H54 (cell line): ENCODE data around the gene GAK.

Experiments used
- DNase-seq: peaks from one replicate; pipeline ENCODE4 v3.0.0; 2011; ENCODE audit warnings: low spot score, mixed read lengths; ENCODE audit not compliant: insufficient read length
- FAIRE-seq: peaks from 3 replicates; lab custom pipeline; 2011; peaks lifted over from hg19 to GRCh38; lab: Jason Lieb, UNC
- POLR2A ChIP-seq: IDR thresholded peaks from 2 replicates; pipeline ENCODE4 v1.6.1; 2011; ENCODE audit warnings: low read depth, mild to moderate bottlenecking, low read length

GAK gene

DNA sequence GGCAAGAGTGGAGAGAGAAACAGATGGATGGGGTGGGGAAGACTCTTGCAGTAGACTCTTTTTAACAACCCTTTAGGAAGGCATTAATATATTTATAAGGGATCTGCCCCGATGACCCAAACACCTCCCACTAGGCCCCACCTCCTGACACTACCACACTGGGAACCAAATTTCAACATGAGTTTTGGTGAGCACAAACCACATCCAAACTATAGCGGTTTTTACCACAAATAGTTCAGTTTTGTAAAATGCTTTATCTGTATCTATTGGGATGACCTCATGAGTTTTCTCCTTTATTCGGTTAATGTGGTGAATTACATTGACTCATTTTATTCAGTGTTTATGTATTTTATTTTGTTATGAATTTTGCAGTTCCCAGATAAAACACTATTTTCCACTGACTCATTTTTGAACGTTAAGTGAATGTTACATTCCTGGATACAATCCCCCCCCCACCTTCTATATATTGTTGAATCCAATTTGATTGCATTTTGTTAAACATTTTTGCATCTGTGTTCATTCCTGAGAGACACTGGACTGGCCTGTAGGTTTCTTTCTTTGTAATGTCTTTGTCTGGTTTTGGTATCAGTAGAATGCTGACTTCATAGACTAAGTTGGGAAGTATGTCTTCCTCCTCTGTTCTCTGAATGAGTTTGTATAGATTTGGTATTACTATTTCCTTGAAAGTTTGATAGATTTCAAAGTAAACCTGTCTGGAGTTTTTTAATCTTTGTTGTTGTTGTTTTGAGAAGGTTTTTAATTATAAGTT lies 92.3 kb downstream of the GAK start:
- TF ChIP-seq POLR2A, result no peak
- FAIRE-seq, result no peak
- no peak for DNase-seq

DNA sequence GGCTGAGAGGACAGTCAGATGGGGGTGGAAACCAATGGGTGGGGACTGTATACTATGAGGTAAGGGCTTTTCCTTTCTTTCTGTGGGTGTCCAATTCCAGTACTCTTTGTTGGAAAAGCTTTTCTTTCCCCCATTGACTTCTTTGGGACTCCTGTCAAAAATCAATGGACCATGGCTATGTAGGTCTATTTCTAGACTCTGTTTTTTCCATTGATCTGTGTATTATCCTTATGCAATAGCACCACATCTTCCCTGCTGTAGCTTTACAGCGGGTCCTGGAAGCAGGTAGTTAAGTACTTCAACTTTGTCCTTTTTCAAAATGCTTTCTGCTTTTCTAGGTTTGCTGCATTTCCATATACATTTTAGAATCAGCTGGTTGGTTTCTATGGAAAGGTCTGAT lies 94.3 kb downstream of the GAK start:
- TF ChIP-seq POLR2A, result no peak
- DNase-seq (no peak), FAIRE-seq (no peak)

DNA sequence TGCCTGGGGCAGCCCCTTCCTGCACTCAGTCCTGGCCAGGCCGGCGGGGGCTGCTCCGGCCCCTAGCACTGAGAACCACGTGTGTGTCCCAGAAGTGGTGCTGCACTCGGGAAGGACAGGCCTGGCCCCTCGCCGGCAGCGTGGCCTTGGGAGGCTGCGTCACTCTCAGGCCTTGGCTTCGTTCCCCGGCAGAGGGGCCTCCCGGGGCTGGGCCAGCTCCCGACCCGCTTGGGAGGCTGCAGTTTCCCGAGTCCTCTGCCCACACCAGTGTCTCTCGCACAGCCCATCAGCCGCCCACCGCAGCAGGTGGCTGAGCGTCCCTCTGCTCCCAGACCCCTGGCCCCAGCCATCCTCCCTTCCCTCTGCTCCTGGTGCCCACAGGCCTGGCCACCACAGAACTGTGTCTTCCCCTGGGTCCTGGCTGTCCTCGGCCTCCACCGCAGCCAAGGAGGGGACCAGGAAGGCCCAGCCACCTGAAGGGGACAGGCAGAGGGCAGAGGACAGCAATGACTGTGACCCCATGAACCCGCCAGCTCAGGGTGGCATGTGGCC lies 95.3 kb downstream of the GAK start:
- FAIRE-seq, result no peak
- no peak for DNase-seq
- TF ChIP-seq POLR2A, result no peak

DNA sequence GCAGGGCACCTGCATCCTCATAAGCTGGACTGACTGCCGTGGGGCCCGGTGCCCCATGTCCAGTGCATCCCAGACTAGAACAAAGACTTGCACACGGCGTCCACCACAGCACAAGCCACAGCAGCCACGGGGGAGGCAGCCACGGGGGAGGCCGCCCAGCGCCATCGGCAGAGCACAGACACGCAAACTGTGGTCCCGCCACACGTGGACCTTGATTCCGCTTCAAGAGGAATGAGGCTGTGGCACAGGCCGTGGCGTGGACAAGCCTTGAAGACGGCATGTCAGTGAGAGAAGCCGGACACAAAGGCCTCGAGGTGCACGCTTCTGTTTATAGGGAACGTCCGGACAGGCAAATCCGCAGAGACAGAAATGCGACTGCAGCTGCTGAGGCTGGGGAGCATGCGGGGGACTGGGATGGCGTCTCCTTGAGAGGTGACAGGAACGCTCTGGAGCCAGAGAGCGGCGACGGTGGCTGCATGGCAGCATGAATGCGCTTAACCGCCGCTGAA lies 96.1 kb downstream of the GAK start:
- no peak for TF ChIP-seq POLR2A
- FAIRE-seq, result no peak

DNA sequence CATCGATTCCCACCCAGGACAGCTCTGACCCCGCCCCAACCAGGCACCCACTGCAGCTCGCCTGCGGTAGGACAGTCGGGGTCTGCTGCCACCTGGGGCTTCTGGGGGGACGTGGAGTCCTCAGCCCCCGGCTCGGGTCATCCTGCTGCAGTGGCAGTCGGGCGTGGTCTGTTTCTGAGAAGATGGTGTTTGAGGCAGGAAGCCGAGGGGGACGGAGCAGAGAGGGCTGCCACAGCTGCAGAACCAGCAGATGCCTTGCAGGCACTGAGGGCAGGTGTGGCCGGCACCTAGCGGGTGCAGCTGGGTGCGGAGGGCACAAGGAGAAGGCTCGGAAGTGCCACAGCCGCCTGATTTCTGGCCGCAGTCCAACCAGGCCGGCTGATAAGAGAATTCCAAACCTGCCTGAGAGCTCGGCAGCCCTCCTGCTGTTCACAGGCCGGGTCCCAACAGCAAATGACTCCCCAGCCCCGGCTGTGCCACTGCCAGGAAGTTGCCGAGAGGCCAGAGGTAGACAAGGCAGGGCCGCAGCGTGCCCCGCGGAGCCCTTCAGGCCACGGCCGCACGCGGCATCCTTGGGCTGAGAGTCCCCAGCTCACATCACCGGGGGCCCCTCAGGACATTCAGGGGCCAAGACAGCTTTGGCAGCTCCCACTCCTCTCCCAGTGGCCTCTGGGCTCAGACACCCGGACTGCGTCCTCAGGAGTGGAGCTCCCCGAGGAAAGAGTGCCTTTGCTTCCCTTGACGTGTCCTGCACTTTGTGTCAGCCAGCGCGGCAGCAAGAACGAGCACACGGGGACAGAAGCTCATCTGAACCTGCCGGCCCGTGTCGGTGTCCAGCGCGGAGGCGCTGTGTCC lies 96.7 kb downstream of the GAK start:
- DNase-seq (no peak), FAIRE-seq (no peak)
- TF ChIP-seq POLR2A, result no peak

More for the DNA sequence above, 96.1 kb downstream of the GAK start:
- no peak for DNase-seq

DNA sequence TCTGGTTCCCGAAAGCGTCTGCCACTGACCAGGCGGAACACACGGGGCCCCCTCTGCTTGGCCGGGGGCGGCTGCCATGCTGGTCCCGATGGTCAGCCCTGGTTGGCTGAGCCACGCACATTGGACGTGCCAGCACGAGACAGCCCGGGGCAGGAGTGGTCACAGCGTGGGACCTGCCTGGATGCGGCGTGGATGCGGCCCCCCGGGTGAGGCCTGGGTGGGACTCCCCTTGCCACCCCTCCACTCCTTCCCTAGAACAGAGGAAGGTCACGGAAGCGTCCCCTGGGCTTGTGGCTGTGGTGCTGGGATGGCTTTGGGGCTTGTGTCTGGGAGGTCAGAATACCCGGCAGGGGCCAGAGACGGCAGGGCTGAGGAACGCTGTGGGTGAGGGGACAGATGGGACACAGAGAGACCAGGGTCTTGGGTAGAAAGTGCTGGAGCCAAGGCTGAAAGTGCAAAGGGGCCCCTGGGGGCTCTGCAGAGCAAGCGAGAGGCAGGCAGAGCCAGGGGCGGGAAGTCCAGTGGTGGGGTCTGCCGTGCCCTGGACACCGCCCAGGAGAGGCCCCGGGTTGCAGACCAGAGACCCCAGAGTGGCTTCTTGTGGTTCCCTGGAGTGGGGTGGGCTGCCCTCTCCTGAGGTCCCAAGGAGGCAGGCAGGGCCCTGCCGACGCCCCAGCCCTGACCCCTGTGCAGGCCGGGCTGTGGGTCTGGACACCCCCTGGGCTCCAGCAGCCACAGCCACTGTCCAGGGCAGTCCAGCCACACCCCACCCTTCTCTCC lies 97.6 kb downstream of the GAK start:
- FAIRE-seq (no peak), DNase-seq (no peak)
- no peak for TF ChIP-seq POLR2A

DNA sequence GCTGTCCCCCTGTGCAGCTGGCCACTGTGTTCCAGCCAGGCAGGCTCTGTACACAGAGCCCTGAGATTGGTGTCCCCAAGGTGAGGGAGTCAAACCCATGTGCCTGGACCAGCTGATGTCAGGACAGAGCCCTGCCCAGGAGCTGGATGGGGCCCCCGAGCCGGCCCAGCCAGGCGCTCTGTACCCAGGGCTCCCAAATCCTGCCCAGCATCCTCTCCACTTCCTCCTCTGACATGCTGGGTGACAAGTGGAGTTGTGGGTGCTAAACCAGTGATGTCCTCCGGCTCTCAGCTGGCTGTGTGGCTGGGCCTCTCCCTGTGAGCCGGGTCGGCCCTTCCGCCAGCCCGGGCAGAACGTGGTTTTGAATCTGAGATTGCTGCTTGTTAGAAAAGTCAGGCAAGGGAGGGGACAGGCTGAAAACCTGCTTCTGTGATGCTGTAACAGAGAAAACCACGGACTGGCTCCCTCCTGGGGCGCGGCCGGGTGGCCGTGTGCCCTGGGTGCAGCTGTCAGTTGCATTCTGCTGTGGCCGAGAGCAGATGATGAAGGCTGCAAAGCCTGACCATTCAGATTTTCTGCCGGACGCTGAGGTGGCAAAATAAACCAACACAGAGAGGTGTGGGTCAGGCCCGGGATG lies 98.3 kb downstream of the GAK start:
- DNase-seq, result no peak
- FAIRE-seq, result no peak
- no peak for TF ChIP-seq POLR2A

DNA sequence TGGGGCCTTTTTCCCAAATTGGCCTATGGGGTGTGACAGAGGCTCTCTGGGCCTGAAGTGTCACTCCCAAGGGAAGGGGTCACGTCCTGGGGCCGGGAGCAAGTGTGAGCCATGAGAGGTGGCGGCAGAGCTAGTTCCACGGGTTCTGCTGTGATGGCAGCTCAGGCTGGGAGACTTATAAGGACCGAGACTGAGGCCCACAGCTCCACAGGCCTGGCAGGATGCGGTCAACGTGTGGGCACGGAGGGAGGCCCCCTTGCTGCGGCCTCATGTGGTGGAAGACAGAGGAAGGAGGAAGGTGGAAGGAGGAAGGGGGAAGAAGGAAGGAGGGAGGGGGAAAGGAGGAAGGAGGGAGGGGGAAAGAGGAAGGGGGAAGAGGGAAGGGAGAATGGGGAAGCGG lies 99.0 kb downstream of the GAK start:
- no peak for TF ChIP-seq POLR2A
- DNase-seq (no peak), FAIRE-seq (no peak)

DNA sequence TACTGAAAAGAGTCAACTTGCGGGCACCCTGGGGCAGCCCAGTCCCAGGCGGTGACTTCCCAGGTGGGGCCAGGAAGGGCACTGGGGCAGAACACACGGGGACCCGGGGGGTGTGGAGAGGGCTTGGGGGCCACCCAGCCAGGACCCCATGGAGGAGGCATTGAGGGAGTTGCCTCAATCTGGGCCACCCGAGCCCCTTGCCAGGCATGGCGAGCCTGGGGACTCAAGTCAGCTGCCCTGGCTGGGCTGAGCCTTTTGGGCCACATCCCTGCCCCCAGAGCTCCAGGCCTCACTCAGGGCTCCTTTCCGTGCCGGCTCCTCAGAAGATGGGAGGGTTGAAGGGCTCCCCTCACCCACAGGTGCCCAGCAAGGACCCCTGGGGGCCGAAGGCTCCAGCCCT lies 99.6 kb downstream of the GAK start:
- no peak for DNase-seq
- no peak for FAIRE-seq
- TF ChIP-seq POLR2A, result no peak

DNA sequence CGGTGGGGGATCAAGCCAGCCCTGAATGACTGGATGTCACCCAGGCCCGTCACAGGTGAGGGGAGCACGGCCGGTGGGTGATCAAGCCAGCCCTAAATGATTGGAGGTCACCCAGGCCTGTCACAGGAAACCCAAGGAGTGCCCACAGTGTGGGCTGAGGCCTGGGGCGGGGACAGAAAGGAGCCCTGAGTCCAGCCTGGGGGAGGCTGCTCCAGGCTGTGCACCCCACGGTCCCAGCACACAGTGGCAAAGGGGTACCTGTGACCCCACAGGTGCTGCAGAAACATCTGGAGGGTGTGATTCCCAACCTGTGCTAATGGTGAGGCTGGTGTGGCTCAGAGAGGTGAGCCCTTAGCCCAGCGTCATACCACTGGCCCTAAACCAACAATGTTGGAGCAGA lies 100.0 kb downstream of the GAK start:
- TF ChIP-seq POLR2A, result no peak
- DNase-seq (no peak), FAIRE-seq (no peak)

DNA sequence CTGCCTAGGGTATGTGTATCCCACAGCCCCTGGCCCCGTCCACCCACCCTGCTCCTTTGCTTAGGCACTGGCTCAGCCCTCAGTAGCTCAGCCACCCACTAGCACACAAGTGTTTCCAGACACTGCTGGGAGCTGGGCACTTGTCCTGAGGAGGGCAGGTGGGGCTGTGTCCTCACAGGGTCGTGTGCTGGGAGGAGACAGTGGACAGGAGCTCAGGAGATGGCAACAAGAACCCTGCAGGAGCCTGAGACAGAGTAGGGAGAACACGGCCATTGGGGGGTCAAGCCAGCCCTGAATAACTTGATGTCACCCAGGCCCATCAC lies 100.7 kb downstream of the GAK start:
- FAIRE-seq (no peak), DNase-seq (no peak)
- no peak for TF ChIP-seq POLR2A

DNA sequence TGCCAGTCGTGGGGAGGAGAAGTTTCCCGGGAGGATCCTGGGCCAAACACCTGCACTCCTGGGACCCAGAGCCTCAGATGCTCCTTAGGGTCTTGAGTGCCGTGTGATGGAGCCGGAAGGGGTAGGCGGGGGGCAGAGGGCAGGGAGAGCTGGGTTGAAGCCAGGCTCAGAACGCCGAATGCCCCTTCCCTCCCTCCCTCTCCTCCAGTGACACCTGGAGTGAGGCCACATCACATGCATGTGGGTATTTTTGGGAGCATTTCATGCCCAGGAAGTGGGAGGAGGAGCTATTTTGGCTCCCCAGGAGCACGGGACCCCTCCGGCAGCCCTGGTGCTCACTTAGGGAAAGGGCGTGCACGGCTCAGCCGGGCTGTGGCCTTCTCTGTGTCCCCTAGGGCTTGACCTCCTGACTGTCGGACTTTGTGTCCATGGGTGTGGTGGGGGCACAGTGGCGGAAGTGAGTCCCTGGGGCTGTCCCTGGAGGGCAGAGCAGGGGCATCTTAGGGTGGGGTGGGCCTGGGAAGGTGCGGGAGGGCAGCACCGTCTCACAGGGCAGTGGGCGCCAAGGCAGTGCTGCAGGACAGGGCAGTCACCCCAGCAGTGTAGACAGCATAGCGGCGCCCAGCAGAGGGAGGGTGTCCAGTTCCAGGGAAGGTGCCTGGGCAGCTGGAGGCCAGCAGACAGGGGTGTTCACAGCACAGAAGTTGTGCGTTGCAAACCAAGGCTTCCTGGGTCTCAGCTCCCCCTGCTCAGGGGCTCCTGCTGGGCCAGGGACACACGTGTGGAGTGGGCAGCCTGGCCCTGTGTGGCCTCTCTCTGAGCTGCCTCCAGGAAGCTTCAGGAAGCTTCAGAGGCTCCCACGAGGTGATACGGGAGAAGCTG lies 101.3 kb downstream of the GAK start:
- TF ChIP-seq POLR2A, result no peak
- no peak for DNase-seq
- FAIRE-seq, result no peak
